Measurements from ENCODE around the gene RHCG.

The RHCG gene

DNA sequence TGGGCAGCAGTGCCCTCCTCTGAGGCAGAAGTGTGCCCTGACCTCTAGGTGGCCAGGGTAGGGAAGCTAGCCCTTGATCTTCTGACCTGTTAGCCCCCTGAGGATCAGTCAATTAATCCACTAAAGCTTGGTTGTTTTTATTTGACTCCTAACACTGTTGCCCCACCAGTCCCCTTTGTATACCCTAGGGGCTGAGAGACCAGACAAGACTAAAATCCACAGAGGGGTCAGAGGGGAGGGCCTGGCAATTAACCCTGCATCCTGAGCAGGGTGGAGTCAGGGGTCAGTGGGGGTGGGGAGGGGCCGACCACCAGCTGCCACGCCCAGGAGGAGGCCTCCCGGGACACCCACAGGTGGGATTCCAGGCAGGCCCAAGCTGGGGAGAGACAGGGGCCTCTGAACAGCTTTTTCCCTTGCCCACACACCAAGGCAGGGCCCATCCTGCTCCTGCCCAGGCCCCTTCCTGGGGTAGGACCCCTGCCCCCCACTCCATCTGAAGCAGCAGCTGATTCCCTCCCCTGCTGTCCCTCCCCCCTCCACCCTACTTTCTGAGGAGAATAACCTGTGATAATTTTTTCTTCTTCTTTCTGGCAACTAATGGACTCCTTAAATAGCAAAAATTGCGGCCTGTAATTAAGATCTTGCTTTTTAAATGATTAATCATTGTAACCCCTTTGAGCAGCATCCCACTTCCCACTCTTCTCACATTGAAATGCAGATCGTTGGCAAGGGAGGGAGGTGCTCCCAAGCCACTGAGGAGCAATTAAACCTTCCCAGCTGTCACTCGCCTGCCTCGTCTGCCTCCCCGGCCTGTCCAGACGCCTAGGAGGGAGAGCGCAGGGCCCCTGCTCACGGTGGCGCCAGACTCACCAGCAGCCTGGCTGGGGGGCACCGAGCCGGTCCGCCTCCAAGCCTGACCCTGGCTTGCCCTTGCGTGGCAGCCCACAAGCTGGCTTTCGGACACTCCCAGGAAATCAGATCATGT, 51.9 kb downstream of the RHCG start:
- no peak for DNase-seq (ENCODE audit: low read depth in 2 of 2)

GRCh38 chr15:89443581-89443980, 52.8 kb downstream of the RHCG start:
- no peak for DNase-seq (ENCODE audit: low read depth in 2 of 2)

GRCh38 chr15:89442671-89443307, 53.6 kb downstream of the RHCG start:
- peak in 1 of 2 experiments; percentile 60 for DNase-seq (ENCODE audit: low read depth in 2 of 2)

- no peak for DNase-seq (ENCODE audit: low read depth in 2 of 2)
Observed at GRCh38 chr15:89442155-89442554, 54.2 kb downstream of the RHCG start.

- no peak for DNase-seq (ENCODE audit: low read depth in 2 of 2)
Observed at GRCh38 chr15:89441295-89441812, 55.0 kb downstream of the RHCG start.

DNA sequence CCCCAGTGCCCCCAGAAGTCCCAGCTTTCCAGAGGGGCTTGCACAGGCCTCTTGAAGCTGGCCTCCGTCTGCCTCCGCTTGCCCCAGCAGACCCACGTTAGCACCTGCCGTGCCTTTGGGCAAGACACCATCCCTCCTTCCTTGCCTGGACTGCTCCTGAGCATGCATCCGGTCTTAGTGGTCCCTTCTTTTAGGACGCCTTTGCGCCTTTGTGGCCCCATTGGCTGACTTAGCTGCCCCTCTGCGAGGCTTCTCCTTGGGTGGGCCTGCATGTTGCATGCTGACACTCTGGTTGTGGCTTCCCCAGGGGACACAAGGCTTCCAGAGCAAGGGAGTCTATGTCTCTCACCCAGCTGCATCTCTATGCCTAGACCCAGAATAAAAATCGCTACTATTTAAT, 56.6 kb downstream of the RHCG start:
- DNase-seq (ENCODE audit: low read depth in 2 of 2) = no peak

GRCh38 chr15:89436560-89437311, 59.6 kb downstream of the RHCG start:
- DNase-seq (ENCODE audit: low read depth in 2 of 2) = no peak

DNA sequence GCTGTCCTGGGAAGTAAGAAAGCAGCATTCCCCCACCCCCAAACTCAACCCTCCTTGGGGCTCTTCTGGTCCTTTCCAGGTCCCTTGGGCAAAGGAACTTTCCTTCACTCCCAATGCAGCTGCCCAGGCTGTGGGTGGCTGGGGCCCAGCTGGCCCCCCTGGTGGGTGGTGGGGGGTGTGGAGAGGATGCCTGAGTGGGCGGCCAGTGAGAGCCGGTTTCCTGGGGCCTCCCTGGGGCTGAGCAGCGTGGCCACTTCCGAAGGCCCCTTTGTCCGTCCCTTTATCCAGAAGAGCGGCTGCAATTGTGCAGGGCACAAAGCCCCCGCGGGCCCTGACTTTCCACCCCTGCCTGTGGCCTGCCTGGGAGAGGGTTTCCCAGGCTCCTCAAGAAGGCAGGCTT, 61.0 kb downstream of the RHCG start:
- no peak for DNase-seq (ENCODE audit: low read depth in 2 of 2)

DNA sequence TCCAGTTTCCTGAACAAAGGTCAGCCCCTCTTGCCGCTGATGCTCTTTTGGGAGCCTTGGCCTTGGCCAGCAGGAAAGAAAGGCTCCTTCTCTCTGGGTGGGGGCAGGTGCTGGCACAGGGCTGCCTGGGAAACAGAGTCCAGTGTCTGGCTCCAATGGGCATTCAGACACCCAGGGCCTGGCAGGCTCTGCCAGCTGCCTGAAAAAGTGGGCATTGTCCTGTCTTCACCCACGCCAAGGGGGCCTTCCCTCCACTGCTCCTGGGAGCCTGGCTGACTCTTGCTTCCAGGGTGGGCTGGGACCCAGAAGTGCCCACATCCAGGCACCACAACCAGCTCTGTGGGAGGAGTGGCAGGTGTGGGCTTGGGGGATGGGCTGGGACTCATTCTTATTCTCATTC, 62.7 kb downstream of the RHCG start:
- DNase-seq (ENCODE audit: low read depth in 2 of 2) = no peak

DNA sequence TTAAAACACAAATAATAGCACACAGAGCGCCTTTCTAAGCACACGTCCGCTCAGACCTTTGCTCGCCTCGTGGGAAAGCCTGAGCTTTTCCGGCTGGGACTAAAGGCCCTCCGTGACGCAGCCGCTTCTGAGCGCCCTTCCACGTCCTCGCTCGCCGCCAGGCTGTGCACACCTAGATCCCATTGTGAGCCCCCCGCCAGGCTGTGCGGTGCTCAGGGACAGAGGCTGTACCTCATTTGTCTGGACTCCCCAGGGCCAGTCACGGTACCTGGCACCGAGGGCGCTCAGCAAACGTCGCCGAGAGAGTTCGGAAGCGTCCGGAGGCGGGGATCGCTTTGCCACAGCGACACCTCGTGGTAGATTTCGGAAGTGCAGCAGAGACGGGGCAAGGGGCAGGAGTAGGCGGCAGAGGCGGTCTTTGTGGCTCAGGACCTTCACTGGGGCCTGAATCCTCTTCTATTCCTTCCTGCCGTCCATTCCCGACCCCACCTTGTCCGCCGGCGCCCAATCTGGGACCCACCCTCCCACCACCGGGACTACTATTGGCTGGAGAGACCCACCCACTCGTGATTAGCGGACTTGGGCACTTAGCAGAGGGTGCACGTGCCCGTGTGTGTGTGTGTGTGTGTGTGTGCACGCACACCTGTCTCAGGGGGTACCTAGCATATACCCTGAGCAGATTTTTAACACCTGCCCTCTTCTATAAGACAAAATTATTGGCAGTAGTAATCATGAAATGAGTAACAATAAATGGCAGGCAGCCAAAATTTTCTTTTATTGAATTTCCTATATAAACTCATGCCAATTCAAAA, 65.6 kb downstream of the RHCG start:
- peak; percentile 85 to 95 for DNase-seq (ENCODE audit: low read depth in 2 of 2)

GRCh38 chr15:89429986-89430385, 66.4 kb downstream of the RHCG start:
- no peak for DNase-seq (ENCODE audit: low read depth in 2 of 2)

DNA sequence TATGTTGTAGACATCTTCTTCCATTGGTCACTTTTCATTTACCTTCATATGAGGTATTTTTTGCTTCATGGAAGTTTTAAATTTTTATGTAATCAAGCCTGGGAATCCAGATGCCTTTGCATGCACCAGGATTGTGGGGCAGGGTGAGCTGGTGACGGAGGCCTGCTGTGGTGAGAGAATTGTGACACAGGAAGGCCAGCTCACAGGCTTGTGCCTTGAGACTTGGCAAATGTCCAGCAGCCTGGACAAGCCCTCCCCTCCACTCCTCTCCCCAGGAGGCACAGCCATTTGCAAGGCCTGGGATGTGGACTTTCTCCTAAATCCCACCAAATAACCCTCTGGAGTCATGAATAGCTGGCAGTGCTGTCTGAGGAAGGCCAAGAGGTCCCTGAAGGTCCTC, 67.4 kb downstream of the RHCG start:
- DNase-seq (ENCODE audit: low read depth in 2 of 2) = no peak

DNA sequence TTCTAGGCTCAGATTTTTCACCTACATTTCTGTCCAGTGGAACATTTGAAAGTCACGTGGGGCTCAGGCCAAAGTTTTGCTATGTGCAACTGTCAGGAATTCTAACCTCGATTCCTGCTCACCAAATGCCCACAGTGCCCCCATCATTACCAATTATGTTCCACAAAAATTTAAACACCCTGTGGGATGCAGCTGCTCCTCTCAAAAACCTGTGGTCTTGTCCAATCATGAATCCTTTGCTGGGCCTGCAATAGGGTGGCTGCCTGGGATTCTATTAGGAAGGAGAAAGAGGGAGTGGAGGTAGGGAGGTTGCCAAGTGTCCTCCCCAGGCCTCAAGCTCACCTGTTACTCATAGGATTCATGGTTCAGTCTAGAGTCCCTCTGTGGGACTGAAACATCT, 68.1 kb downstream of the RHCG start:
- DNase-seq (ENCODE audit: low read depth in 2 of 2) = no peak

DNA sequence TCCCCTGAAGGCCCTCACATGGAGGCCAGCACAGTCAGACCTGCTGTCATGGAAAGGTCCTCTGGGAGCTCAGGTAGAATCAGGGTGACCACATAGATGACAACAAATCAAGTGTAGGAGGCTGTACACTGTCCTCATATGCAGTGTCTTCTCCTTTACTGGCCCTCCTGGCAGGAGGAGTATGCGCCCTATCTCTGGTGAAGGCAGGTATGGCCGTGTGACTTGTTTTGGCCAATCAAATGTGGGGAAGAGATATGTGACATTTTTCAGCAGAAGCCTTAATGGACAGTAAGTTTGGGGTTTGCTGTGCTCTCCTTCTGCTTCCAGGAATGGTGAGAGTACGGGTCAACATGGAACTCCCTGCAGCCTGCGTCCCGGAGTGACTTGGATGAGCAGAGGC, 69.9 kb downstream of the RHCG start:
- DNase-seq (ENCODE audit: low read depth in 2 of 2) = no peak

GRCh38 chr15:89423981-89424380, 72.4 kb downstream of the RHCG start:
- no peak for DNase-seq (ENCODE audit: low read depth in 2 of 2)

Measured in stimulated activated CD4-positive, alpha-beta T cell treated with anti-CD3 and anti-CD28 coated beads, Interleukin-12 subunit alpha, Interleukin-12 subunit beta, amount 100 ng/mL, for 24 hours (primary cell).